ENCODE results near the gene SYP. TPM values are rescaled to one million over a fixed set of nuclear protein-coding genes. Genes with fewer than 3 reads are reported as not detected.

Gene SYP
- polyA plus RNA-seq, 1 experiment: 0.07 TPM

DNA sequence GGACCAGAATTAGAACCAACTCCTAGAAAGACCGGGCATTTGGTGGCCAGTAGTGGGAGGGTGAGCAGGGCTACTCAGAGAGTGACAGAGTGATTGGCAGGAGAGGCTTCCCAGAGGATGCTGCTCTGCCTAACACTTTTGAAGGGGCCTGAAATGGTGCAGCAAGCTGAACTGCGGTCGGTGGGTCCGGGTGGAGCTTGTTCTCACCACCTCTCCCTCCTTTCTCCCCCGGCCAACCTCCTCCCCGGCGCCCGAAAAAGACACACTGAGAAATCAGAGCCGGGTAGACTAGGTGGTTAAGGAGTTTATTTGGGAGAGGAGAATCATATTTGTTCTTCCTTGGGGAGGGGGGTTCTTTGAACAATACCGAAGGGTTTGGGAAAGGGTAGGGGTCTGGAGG lies 12.5 kb downstream of the SYP start:
- Histone ChIP-seq H3K4me3 (ENCODE audit: low read depth, low read length) (no peak overlapping the region), H3K36me3 (ENCODE audit: control insufficient read depth, insufficient read depth, low read length) (peaks cover 1% of the 10 kb centered on the region; the same call in 1 of the 2 replicates), H3K27me3 (ENCODE audit: control insufficient read depth, insufficient read depth, low read length) (no peaks in the 10 kb centered on the region)
- no peak for DNase-seq (ENCODE audit: low read depth)
- ChIA-PET POLR2A (no interaction called here), CTCF (no interaction called here)
- TF ChIP-seq, protein P1, sequence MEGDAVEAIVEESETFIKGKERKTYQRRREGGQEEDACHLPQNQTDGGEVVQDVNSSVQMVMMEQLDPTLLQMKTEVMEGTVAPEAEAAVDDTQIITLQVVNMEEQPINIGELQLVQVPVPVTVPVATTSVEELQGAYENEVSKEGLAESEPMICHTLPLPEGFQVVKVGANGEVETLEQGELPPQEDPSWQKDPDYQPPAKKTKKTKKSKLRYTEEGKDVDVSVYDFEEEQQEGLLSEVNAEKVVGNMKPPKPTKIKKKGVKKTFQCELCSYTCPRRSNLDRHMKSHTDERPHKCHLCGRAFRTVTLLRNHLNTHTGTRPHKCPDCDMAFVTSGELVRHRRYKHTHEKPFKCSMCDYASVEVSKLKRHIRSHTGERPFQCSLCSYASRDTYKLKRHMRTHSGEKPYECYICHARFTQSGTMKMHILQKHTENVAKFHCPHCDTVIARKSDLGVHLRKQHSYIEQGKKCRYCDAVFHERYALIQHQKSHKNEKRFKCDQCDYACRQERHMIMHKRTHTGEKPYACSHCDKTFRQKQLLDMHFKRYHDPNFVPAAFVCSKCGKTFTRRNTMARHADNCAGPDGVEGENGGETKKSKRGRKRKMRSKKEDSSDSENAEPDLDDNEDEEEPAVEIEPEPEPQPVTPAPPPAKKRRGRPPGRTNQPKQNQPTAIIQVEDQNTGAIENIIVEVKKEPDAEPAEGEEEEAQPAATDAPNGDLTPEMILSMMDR (IDR thresholded peaks at IDR 0.05; ENCODE audit: insufficient read depth, low read depth, low read length): no peak

- ChIA-PET POLR2A (no interaction called here), CTCF (no interaction called here)
- DNase-seq (ENCODE audit: low read depth): no peak
- peaks cover 1% of the 10 kb centered on the region; the same call in 1 of the 2 replicates for H3K36me3 ChIP-seq (ENCODE audit: control insufficient read depth, insufficient read depth, low read length)
- no peaks in the 10 kb centered on the region for H3K27me3 ChIP-seq (ENCODE audit: control insufficient read depth, insufficient read depth, low read length)
- H3K4me3 ChIP-seq (ENCODE audit: low read depth, low read length): no peak overlapping the region
- TF ChIP-seq, protein P1 (IDR thresholded peaks at IDR 0.05; ENCODE audit: insufficient read depth, low read depth, low read length): no peak
Measured at GRCh38 chrX:49187028-49187394, 13.0 kb downstream of the SYP start.

DNA sequence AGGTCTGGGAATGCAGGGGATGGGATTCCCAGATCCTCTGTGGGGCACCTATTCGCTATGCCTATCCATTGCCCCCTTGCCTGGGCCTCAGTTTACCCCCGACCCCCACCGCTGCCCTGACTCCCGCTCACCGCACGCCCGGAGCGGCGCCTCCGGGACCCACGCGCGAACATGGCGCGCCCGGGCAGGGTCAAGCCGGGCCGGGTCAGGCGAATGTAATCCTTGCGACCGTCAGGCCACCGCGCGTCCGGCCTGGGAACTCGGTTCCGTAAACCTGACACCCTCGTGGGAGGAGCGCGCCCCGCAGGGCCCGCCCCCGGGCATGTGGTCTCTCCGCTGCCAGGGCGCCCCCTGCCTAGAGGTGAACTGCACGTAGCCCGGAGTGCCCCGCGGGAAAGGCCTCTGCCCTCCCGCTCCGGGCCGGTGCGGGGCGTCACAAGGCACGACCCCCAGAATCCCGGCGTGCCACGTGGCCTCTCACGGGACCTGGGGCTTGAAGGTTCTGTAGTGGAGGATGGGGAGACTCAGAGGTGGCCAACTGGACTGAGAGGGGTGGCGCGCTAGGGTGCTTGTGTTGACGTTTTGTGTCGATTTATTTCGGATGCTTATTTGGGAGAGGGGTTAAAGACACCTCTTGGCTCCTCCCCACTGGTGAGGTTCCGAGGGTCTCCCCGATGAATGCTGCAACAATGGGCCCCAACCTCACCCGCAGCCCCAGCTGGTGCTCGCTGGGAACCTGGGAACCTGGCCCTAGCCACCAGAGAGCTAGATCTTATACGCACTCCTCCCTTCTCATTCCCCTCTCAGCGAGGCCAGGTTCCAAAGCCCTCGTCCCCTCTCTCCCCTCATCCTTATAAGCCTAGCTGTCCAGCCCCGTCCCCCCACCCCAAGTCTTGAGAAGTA lies 13.6 kb downstream of the SYP start, which contains the start of gene PRICKLE3:
Gene PRICKLE3, minus strand, starts transcription at position 249 of the 903 bp plus-strand sequence. Its CDS starts 76 bp downstream, at position 173.
- peaks cover 1% of the 10 kb centered on the region; the same call in 1 of the 2 replicates for H3K36me3 ChIP-seq (ENCODE audit: control insufficient read depth, insufficient read depth, low read length)
- ChIA-PET CTCF (no interaction called here), POLR2A (no interaction called here)
- H3K27me3 ChIP-seq (ENCODE audit: control insufficient read depth, insufficient read depth, low read length): no peaks in the 10 kb centered on the region
- H3K4me3 ChIP-seq (ENCODE audit: low read depth, low read length): peak within 1 kb of the TSS; percentile 71
- DNase-seq (ENCODE audit: low read depth): no peak
- TF ChIP-seq, protein P1 (IDR thresholded peaks at IDR 0.05; ENCODE audit: insufficient read depth, low read depth, low read length): peak; percentile 46

DNA sequence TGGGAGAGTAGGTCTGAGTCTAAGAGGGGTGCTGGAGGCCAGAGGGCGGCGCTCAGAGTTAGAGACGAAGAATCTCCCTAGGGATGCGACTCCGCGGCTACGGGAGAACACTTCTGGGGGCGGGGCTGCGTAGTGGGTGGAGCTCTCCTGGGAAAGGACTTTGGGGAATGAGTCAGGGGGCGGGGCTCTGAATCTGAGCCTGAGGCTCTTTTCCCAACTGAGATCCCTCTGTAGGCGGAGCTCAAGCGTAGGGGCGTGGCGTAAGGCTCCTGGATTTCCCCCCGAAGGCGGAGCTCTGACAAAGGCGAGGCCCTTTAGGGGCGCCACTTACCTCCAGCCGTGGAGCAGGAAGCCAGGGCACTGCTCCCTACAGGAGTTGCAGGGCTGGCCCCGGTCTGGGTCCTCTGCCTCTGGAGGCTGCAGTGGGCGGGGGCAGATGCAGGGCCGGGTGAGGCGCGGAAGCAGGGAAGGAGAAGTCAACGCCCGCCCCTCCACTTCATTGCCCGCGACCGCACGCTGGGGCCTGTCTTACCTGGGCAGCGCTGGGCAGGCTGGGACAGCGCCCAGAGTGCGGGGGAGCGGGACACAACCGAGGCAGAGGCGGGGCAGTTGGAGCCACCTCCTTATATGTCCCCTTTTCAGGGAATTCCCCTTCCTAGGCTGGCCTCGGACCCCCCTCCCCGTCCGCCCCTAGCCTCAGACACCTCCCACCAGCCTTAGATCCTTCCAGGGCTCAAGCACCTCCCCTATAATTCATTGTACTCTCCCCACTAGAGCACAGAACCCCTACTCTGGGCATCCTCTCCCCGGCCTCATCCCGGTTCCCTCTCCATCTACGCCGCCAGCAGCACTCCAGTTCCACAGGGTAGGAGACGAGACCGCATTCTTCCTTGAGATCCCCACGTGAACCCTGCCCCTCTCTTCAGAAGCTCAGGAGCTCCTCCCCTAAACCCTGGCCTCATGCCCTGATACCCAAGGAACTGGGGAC lies 15.4 kb downstream of the SYP start:
- Histone ChIP-seq H3K27me3 (ENCODE audit: control insufficient read depth, insufficient read depth, low read length) (no peaks in the 10 kb centered on the region), H3K36me3 (ENCODE audit: control insufficient read depth, insufficient read depth, low read length) (peaks cover 3% of the 10 kb centered on the region), H3K4me3 (ENCODE audit: low read depth, low read length) (peak overlapping the region; percentile 42)
- POLR2A ChIA-PET: no interaction called here
- CTCF ChIA-PET: interaction anchor here (0.7 to 1.4 kb wide), 3 partner anchors 8 to 15 kb away, joined by 4 to 5 read pairs (median 4); partner anchors contain the start of gene PLP2
- DNase-seq (ENCODE audit: low read depth): peak; percentile 38
- TF ChIP-seq, protein P1 (IDR thresholded peaks at IDR 0.05; ENCODE audit: insufficient read depth, low read depth, low read length): no peak

Measured in BJ (cell line).